Measurements from ENCODE around the gene TBC1D13. TPM values are rescaled to one million over a fixed set of nuclear protein-coding genes. Genes with fewer than 3 reads are reported as not detected.

TBC1D13 gene
- total and polyA plus RNA-seq, 2 of the 13 experiments (the other 11 are each of a cell fraction or from before 2014, with no cell fraction given) = 17.9 to 19.7 TPM

- CTCF ChIA-PET (ENCODE audit: low intra/inter-chr PET ratio, low total read pairs) = no interaction called here
- no peaks in the 10 kb centered on the region for H4K20me1 ChIP-seq (ENCODE audit: insufficient read depth, low read length)
- POLR2A ChIA-PET = no interaction called here
- H3K27ac ChIP-seq (ENCODE audit: extremely low read length, insufficient read depth, low read length) = no peak overlapping the region
- no peaks in the 10 kb centered on the region for H3K9me3 ChIP-seq (ENCODE audit: low read length)
- FAIRE-seq = no peak
- TF ChIP-seq ZFP36L2 (CRISPR knock-in tag; IDR thresholded peaks at IDR 0.05) (no peak), ZNF333 (CRISPR knock-in tag; IDR thresholded peaks at IDR 0.05; ENCODE audit: borderline replicate concordance) (no peak), ZNF883 (CRISPR knock-in tag; IDR thresholded peaks at IDR 0.05; ENCODE audit: not compliant biosample characterization) (no peak), BRD4 (CRISPR knock-in tag; IDR thresholded peaks at IDR 0.05) (no peak), HMG20B (CRISPR knock-in tag; conservative IDR thresholded peaks at IDR 0.05) (no peak), EHMT2 (IDR thresholded peaks at IDR 0.05; ENCODE audit: borderline replicate concordance, low read depth, low read length) (no peak), ZNF652 (CRISPR knock-in tag; IDR thresholded peaks at IDR 0.05; ENCODE audit: borderline replicate concordance, low read depth) (no peak), SKI (IDR thresholded peaks at IDR 0.05; ENCODE audit: partially characterized antibody) (no peak), CBX1 (IDR thresholded peaks at IDR 0.05; ENCODE audit: low read depth) (no peak)
- TF ChIP-seq, protein P1, sequence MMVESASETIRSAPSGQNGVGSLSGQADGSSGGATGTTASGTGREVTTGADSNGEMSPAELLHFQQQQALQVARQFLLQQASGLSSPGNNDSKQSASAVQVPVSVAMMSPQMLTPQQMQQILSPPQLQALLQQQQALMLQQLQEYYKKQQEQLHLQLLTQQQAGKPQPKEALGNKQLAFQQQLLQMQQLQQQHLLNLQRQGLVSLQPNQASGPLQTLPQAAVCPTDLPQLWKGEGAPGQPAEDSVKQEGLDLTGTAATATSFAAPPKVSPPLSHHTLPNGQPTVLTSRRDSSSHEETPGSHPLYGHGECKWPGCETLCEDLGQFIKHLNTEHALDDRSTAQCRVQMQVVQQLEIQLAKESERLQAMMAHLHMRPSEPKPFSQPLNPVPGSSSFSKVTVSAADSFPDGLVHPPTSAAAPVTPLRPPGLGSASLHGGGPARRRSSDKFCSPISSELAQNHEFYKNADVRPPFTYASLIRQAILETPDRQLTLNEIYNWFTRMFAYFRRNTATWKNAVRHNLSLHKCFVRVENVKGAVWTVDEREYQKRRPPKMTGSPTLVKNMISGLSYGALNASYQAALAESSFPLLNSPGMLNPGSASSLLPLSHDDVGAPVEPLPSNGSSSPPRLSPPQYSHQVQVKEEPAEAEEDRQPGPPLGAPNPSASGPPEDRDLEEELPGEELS (CRISPR knock-in tag; IDR thresholded peaks at IDR 0.05) = no peak
- no peak overlapping the region for H2AFZ ChIP-seq (ENCODE audit: low read length)
- no peak overlapping the region for H3K4me3 ChIP-seq (replicated peaks in 1 of 3; ENCODE audit: insufficient read depth in 1 of 3, low read depth in 2 of 3, low read length in 3 of 3)
- intact Hi-C loops (cut with micrococcal nuclease; ENCODE audit: unreplicated experiment) (no loop called here), in situ Hi-C loops (cut with HindIII; ENCODE audit: extremely low pct_ligation_motif_present, low pct_unique_long_range_greater_than_20kb) (no loop called here)
- H3K9ac ChIP-seq (ENCODE audit: insufficient read depth, low read depth, low read length) = no peak overlapping the region
- WGBS (ENCODE audit: low lambda C conversion rate) = 96% methylated on average over 6 of the region's 6 CpGs
- H3K4me1 ChIP-seq (ENCODE audit: insufficient read depth, low read length) = peaks cover 44% of the 10 kb centered on the region
- BruUV-seq (replicated peaks) = no TSS peak
- no peak overlapping the region for H3K4me2 ChIP-seq (ENCODE audit: low read depth, low read length)
- ATAC-seq = no peak
- peaks cover 16% of the 10 kb centered on the region for H3K79me2 ChIP-seq (ENCODE audit: insufficient read depth, low read length)
- no peaks in the 10 kb centered on the region; a peak in 1 of 5 replicates for H3K27me3 ChIP-seq (ENCODE audit: control insufficient read depth in 1 of 2, insufficient read depth in 2 of 2, low read length in 2 of 2)
- H3K36me3 ChIP-seq (replicated peaks in 1 of 2; ENCODE audit: control insufficient read depth in 1 of 2, insufficient read depth in 2 of 2, low read length in 2 of 2) = no peaks in the 10 kb centered on the region
- no peak for DNase-seq (ENCODE audit: low spot score)
Observed at GRCh38 chr9:128768606-128769005, 18.4 kb upstream of the TBC1D13 start.
